GM19351 (cell line): Measurements from ENCODE around the gene DCST1.

ENCODE experiments used
- ATAC-seq: cut with Tn5 transposase; IDR thresholded peaks from one replicate; pipeline ENCODE4 v1.9.1; 2021; ENCODE audit warnings: mild to moderate bottlenecking, moderate library complexity; ENCODE audit not compliant: unreplicated experiment

The DCST1 gene

GRCh38 chr1:155012776-155013602 is 20.6 kb upstream of the DCST1 start:
- ATAC-seq, result no peak

GRCh38 chr1:155013632-155014031 is 20.0 kb upstream of the DCST1 start:
- no peak for ATAC-seq

GRCh38 chr1:155014709-155015508 is 18.7 kb upstream of the DCST1 start:
- no peak for ATAC-seq

GRCh38 chr1:155015527-155016230 is 17.9 kb upstream of the DCST1 start:
- no peak for ATAC-seq

DNA sequence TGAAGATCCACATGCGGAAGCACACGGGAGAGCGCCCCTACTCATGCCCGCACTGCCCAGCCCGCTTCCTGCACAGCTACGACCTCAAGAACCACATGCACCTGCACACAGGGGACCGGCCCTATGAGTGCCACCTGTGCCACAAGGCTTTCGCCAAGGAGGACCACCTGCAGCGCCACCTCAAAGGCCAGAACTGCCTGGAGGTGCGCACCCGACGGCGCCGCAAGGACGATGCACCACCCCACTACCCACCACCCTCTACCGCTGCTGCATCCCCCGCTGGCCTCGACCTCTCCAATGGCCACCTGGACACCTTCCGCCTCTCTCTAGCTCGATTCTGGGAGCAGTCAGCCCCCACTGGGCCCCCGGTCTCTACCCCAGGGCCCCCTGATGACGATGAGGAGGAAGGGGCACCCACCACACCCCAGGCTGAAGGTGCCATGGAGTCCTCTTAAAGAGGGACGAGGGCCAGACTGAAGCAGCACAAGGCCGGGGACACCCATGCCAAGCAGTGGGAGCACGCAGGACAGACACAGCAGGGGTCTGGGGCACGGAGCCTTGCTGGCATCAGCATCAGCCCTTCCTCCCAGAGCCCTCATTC is 17.3 kb upstream of the DCST1 start:
- ATAC-seq, result no peak

DNA sequence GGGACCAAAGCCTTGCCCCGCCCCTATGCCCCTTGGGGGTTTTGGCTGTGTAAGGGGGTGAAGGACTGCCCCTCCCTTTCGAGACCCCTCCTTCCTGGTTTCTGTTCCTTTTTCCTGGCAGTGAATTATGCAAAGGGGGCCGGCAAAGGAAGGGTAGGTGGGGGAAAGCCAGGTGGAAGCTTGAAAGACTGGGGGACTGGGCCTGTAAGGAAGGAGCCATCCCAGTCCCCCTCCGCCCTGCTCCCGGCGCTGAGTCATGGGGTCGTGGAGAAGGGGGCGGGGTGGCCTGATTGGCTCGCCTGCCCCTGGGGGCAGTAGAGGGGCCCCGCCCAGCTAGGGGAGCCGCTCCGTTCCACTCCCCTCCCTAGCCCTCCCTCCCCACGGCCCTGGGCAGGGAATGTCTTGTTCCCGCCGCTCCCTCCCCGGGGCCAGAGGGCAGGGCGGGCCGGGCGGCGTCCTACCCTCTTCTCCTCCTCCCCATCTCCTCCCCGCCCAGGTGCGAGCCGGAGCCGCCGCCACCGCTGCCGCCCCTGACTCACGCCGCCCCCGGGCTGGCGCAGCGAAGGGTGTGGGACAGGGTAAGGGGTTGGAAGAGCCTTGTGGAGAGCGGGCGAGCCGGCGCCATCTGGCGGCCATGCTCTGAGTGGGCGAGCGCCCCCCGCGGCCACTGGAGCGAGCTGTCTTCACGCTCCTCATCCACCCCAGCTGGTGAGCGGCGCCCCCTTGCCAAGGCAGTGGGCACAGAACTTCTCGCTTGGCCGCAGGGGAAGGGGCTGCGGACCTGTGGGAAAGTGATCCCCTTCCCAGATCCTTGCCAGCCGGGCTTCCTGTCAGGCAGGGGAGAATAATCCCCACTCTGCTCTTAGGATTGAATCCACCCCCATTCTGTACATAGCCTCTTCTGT is 16.3 kb upstream of the DCST1 start:
- ATAC-seq, result peak; percentile 90

GRCh38 chr1:155017946-155018316 is 15.7 kb upstream of the DCST1 start:
- peak; percentile 17 for ATAC-seq

DNA sequence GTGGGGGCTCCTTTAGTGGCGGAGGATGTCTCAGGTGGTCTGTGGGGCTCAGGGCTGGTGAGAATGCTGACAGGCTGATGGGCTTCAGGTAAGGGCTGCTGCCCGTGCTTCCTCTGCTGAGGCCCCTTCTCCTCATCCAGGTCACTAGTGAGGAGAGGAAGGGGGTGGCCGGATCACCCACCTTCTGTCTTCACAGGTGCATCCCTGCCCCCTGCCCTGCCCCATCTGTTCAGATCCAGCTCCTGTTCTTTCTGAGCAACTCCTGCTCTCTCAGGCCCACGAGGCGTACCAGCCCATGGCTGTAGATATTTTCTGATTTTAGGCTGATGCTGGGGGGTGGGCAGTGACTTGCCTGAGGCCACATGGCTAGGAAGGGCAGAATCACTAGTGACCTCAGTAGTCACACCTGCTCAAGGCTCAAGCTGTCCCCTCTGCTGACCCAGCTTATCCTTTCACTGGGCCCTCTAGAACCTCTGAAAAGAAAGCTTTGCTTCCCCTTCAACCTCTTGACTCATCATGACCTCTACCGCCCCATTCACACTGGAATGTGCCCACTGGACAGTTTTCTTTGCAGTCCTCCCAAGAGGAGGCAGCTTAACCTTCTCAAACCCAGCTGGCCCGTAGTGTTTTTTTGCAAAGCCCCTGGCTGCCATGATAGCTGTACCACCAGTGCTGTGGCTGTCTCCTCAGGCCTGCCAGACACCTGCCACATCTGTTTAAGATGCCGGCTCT is 14.8 kb upstream of the DCST1 start:
- no peak for ATAC-seq

GRCh38 chr1:155019377-155020245 is 14.0 kb upstream of the DCST1 start:
- ATAC-seq, result no peak

- no peak for ATAC-seq
These were observed 11.3 kb upstream of the DCST1 start for GRCh38 chr1:155022136-155022926.

- no peak for ATAC-seq
These were observed 10.7 kb upstream of the DCST1 start for GRCh38 chr1:155022927-155023236.

GRCh38 chr1:155023627-155024026 is 10.0 kb upstream of the DCST1 start:
- no peak for ATAC-seq

- no peak for ATAC-seq
These were observed 9.3 kb upstream of the DCST1 start for GRCh38 chr1:155024315-155024714.

DNA sequence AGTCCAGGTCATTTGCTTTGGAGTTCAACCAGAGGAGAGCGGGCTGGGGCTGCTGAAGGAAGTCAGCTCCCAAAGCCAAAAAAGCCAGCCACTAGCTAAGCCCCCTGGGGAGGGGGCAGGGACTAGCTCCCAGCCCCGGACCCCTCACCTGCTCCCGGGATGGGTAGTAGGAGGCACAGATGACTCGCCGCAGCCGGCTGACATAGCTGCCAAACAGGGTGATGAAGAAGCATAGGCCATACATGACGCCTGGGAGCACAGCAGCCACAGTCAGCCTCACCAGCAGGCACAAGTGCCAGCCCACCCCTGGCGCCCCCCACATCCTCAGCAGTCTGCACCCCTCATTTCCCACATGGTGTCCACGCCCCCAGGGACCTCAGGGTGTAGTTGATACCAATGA is 7.5 kb upstream of the DCST1 start:
- ATAC-seq, result no peak

DNA sequence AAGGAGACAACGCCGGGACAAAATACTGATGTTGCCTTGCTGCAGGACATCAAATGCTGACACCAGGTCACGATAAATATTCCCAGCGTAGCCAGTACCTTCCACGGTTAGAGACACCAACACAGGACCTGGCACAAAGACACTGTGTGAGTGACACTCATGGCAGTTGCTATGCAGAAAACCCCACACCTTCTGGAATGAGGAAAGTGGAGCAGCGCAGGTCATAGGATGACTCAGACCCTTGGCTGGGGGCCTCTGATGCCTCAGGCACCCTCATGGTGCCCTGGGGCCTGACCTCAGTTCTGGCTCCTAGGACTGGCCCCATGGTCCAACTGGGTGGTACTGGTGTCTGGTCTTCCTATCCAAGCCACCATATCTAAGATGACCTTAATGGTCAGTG is 7.0 kb upstream of the DCST1 start:
- no peak for ATAC-seq

GRCh38 chr1:155029513-155030242 is 3.9 kb upstream of the DCST1 start:
- ATAC-seq, result no peak

DNA sequence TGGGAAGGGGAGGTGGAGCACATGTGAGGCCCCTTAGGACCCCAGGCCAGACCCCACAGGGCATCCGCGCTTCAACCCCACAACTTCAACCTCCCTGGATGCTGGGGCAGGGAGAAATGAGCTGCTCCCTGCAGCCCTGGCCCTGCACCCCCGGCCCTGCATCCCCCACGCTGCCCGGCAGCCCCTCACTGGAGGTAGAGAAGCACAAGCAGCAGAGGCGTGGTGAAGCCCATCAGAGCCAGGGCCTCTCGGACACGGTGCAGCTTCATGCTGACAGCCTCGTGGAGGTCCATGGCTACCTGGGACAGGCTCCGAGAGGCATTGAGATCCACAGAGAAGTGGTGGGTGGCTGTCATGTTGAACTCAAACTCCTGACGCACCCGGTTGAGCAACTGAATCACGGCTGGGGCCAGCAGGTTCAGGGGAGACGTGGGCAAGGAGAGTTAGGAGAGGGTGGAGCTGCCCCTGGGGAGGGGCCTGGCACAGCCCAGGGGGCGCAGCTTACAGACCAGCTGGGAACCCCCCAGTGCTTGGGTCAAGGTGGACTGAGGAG is 3.3 kb upstream of the DCST1 start:
- ATAC-seq, result no peak
